ENCODE data around the gene SLC25A5.
A peak's percentile ranks its signal among the peaks of the same experiment; 100 is the strongest.

The SLC25A5 gene

DNA sequence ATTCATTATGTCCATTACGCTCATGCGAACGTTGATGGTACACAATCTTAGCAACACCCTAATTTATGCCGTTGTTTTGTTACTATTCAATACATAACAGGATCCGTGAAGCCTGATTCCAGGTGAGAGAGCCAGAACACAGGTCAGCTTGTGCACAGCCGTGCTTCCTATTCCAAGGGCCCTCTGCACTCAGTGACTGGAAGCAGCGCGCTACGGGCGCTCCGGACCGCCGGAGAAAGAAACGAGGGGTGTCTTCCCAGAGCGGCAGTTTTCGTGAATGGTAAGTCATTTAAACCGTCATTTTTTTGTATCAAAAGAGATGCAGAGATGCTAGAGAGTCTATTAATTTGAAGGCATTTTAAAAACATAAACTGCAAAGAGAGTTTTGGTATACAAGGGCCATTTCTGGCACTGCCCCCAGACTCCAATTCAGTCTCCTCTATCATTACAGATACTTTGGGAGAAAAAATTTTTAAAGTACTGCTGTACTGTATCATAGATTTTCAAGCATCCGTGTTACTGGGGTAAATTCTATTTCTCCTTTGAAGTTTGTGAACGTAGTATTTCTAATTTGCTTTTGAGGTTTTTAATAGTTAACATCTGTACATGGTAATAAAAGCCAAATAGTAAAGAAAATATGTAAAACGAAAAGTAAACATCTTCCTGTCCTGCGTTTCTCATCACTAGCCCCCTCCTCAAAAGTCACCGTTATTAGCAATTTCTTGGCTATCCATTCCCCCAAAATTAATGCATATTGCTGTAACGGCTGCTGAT, 6.6 kb downstream of the SLC25A5 start:
- no peak for DNase-seq (ENCODE audit: low read depth, low spot score)
- no peak overlapping the region for H3K4me3 ChIP-seq (ENCODE audit: low read depth, low read length)
- TF ChIP-seq, protein P1, sequence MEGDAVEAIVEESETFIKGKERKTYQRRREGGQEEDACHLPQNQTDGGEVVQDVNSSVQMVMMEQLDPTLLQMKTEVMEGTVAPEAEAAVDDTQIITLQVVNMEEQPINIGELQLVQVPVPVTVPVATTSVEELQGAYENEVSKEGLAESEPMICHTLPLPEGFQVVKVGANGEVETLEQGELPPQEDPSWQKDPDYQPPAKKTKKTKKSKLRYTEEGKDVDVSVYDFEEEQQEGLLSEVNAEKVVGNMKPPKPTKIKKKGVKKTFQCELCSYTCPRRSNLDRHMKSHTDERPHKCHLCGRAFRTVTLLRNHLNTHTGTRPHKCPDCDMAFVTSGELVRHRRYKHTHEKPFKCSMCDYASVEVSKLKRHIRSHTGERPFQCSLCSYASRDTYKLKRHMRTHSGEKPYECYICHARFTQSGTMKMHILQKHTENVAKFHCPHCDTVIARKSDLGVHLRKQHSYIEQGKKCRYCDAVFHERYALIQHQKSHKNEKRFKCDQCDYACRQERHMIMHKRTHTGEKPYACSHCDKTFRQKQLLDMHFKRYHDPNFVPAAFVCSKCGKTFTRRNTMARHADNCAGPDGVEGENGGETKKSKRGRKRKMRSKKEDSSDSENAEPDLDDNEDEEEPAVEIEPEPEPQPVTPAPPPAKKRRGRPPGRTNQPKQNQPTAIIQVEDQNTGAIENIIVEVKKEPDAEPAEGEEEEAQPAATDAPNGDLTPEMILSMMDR (IDR thresholded peaks at IDR 0.05; ENCODE audit: low read depth, low read length), result no peak
- in situ Hi-C loops (cut with HindIII; ENCODE audit: low sequenced_read_pairs), result no loop called here

DNA sequence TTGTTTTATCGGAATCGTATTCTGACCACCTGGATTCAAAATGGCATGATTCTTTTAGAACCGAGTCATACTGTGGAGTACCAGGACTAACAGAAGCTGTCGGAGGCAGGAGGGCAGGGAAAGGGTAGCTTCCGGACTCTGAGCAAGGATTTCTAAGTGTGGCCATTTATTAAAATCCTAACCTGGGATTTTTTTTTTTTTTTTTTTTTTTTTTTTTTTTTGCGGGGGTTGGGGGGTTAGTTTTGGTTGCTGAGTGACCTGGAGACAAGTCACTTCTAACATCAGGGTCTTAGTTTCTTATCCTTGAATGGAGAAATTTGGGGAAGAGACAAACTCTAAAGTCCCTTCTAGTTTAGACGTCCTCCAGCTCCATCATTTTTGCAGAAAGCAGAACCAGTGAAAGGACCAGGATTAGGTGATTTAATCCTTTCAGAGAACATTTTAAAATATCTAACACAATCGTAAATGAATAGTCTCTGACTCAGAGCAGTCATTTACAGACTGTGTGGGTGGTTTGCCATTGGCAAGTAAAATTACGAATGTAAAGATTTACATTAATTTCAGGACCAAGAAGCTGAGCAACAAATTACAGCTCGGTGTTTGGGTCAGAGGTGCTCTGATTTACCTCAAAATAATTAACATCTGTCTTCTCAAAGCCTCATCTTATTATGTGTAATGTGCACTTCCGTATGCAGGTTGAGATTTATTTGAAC, 7.3 kb downstream of the SLC25A5 start:
- TF ChIP-seq, protein P1 (IDR thresholded peaks at IDR 0.05; ENCODE audit: low read depth, low read length), result no peak
- no peak for DNase-seq (ENCODE audit: low read depth, low spot score)
- in situ Hi-C loops (cut with HindIII; ENCODE audit: low sequenced_read_pairs), result no loop called here
- H3K4me3 ChIP-seq (ENCODE audit: low read depth, low read length), result no peak overlapping the region

DNA sequence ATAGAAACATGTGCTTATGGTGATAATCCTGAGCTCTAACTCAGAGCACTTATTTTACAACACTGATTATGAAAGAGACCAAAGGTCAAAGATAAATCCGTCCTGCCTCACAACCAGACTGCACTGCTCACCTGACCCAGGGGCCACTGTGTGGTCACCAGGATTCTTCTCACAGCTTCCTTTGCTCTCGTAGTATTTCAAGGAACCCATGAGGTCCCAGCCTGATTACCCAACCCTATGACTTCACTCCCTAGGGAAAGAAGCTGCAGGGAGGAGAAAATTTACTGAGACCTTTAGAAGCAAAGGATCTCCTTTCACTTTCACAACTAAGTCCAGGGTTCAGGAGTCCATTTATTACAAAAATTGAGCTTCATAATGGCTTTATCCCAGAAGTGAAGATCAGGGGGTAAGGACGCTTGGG, 9.6 kb downstream of the SLC25A5 start:
- TF ChIP-seq, protein P1 (IDR thresholded peaks at IDR 0.05; ENCODE audit: low read depth, low read length), result no peak
- in situ Hi-C loops (cut with HindIII; ENCODE audit: low sequenced_read_pairs), result no loop called here
- H3K4me3 ChIP-seq (ENCODE audit: low read depth, low read length), result no peak overlapping the region
- DNase-seq (ENCODE audit: low read depth, low spot score), result peak; percentile 63

DNA sequence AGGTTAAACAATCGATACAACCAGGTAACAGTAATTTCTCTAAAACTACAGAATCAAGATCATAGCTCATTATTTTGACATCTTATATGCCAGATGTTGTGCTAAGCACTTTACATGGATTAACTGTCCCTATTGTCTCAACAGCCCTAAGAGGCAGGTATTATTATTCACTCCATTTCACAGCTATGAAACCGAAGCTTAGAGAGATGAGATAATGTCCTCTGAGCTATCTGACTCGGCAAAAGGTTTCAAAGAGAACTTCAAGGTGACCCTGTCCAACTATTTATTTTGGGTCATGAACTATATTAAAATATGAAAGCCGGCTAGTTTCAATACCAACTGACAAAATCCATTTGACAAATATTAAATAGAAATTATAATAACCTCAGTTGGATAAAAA, 10.3 kb downstream of the SLC25A5 start:
- no peak for DNase-seq (ENCODE audit: low read depth, low spot score)
- no peak overlapping the region for H3K4me3 ChIP-seq (ENCODE audit: low read depth, low read length)
- in situ Hi-C loops (cut with HindIII; ENCODE audit: low sequenced_read_pairs), result no loop called here

DNA sequence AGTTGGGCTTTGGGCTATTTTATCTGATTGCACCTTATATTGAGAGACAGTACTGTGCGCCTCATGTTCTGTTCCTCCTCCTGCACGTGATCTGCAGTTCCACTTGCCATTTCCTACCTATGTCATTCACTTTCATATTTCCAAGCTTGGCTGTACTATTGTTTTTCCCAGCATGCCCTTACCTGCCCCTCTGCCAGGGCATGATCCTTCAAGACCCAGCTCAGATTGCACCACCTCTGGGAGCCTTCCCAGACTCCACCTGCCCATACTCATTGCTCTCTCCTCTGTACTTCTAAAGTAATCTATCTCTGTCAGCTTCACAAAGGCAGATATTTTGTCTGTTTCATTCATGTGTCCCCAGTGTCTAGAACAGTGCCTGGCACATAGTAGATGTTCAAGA, 11.6 kb downstream of the SLC25A5 start:
- in situ Hi-C loops (cut with HindIII; ENCODE audit: low sequenced_read_pairs), result no loop called here
- H3K4me3 ChIP-seq (ENCODE audit: low read depth, low read length), result no peak overlapping the region
- DNase-seq (ENCODE audit: low read depth, low spot score), result no peak
- TF ChIP-seq, protein P1 (IDR thresholded peaks at IDR 0.05; ENCODE audit: low read depth, low read length), result no peak

More for the DNA sequence above, 10.3 kb downstream of the SLC25A5 start:
- TF ChIP-seq, protein P1 (IDR thresholded peaks at IDR 0.05; ENCODE audit: low read depth, low read length), result no peak

DNA sequence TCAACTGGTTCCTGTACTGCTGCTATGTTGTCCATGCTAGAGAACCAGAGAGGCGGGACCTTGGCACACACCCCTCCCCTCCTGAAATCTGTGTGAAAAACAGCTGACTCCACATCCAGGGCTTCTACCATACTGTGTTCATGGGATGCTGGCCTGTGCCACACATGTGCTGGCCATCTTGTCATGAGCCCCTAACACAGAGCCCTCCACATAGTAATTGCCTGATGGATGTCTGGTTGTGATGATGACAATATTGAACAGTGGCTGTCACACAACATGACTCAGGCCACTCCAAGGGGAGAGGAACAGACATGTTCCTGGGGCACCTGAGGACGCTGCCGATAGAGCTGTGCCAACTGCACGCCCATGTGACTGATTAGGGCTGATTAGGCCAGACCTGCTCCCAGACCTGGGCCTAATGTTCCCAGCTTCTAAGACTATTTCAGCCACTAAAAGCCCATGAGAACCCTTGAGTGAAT, 13.1 kb downstream of the SLC25A5 start:
- TF ChIP-seq, protein P1 (IDR thresholded peaks at IDR 0.05; ENCODE audit: low read depth, low read length), result no peak
- H3K4me3 ChIP-seq (ENCODE audit: low read depth, low read length), result no peak overlapping the region
- in situ Hi-C loops (cut with HindIII; ENCODE audit: low sequenced_read_pairs), result no loop called here
- DNase-seq (ENCODE audit: low read depth, low spot score), result no peak
